Suppressor macrophage (primary cell): ENCODE data around the gene APOBEC3G.
"Not testable (repeated sequence)": the region's sequence is repeated elsewhere in the genome, so short reads cannot be mapped to it uniquely, and the experiment has no call there.

ENCODE experiments used
- DNase-seq, 4 experiments: peaks; one replicate each; pipeline ENCODE4 v3.0.0-alpha.2; 2020 to 2022

The APOBEC3G gene

GRCh38 chr22:39068033-39068785 is 8.9 kb upstream of the APOBEC3G start:
- no peak for DNase-seq

GRCh38 chr22:39070186-39070585 is 6.9 kb upstream of the APOBEC3G start:
- DNase-seq, result no peak

DNA sequence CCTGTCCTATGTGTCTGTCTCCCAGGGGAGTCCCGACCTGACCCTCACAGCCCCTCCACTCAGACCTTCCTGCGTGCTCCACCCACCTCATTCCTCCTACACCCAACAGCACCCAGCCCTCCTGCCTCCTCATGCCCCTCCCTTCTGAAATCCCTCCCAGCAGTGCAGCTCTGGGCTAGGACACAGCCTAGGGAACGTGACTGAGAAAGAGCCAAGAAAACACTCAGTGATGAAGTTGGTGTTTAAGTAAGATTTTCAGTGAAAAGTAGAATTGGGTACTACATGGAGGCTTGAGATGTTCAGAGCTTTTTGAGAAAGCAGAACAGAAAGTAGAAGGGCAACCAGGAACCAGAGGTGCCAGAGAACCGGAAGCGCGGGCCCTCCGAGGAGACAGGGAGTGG is 4.5 kb upstream of the APOBEC3G start:
- DNase-seq, result peak; percentile 11 to 35 (median 21)

- DNase-seq, result no peak
Observed at GRCh38 chr22:39073981-39074380, 3.1 kb upstream of the APOBEC3G start.

DNA sequence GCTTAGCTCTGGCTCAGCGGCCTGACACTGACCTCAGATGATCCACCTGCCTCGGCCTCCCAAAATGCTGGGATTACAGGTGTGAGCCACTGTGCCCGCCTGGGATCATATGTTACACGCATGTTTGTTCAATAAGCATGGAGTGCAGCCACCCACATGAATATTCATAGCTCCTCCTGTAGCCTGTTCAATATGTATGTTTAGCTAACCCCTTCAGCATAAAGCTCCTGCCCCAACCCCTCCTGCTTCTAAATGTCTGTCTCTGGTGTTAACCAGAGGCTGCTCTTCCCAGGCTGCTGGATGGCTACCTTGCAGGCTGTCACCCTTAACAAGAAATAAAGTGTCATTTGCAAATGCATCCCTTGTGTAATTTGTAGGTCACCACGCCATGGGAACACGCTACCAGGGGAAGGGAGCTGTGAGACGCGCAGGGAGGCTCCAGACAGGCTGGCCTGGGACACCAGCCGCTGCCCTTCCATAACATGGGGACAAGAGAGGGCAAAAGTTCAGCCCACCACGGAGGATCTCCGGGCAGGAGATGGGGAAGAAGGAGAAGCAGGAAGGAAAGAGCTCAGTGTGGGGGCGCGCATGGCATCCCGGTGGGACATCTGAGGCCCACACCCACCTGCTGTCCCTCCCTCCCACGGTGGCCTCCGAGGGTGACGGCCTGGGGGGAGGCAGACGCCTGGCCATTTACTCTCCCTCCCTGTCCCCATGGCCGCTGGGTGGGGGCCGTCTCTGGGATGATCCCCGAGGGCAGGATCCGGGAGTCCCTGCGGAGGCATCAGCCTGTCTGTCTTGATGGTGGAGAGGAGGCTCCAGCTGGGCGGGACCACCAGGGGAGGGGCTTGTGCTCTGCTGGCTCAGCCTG is 685 bp upstream of the APOBEC3G start:
- not testable (repeated sequence) for DNase-seq

- not testable (repeated sequence) for DNase-seq
Observed at GRCh38 chr22:39077912-39078311, 837 bp downstream of the APOBEC3G start.

DNA sequence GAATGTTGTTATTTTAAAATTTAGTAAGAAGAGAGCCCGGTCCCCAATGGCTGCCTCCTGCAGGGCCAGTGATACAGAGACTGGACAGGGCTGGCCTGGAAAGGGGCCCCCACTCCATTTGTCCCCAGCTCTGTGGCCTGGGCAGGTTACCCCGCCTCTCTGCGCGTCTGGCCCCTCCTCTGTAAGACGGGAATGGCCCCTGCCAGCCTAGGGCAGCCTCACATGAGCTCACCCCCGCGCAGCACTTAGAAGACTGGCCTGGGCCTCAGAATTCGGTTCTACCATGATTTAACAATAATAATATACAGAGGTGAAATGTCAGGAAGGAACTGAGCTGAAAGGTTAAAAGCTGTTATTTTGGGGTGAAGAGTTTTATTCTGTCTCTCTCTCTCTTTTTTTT is 1.3 kb downstream of the APOBEC3G start:
- no peak for DNase-seq

GRCh38 chr22:39079054-39079637 is 2.1 kb downstream of the APOBEC3G start:
- not testable (repeated sequence) for DNase-seq

DNA sequence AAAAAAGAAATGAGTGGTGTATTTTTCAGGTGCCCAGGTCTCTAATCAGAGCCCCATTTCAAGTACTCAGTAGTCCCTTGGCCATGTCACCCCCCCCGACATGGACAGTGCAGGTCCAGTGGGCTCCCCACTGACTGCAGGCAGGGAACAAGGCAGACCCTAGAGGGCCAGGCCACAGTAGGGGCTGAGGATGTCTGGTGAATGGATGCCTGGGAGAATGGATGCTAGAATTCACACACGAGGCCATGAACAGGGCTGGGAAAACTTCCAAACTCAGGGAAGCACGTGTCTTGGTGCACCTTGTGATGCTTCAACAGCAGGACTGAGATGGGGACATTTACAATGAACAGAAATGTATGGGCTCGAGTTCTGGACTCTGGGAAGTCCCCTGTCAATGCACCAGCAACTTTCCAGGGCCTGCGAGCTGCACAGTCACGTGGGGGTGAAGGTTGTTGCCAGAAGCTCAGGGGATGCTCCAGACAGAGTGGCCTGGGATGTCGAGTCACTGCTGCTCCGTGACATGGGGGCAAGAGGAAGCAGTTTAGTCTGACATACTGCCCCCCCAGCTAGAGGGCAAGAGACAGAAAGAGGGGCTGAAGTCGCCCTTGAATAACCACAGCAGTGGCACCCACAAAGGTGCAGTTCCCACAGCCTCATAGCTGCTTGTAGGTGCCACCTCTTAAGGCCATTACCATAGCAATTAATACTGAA is 3.1 kb downstream of the APOBEC3G start:
- DNase-seq, result no peak

- no peak for DNase-seq
Observed at GRCh38 chr22:39081016-39081415, 3.9 kb downstream of the APOBEC3G start.

- DNase-seq, result no peak
Observed at GRCh38 chr22:39081598-39081997, 4.5 kb downstream of the APOBEC3G start.

GRCh38 chr22:39083212-39084165 is 6.4 kb downstream of the APOBEC3G start:
- no peak for DNase-seq

GRCh38 chr22:39084666-39085065 is 7.6 kb downstream of the APOBEC3G start:
- no peak for DNase-seq

DNA sequence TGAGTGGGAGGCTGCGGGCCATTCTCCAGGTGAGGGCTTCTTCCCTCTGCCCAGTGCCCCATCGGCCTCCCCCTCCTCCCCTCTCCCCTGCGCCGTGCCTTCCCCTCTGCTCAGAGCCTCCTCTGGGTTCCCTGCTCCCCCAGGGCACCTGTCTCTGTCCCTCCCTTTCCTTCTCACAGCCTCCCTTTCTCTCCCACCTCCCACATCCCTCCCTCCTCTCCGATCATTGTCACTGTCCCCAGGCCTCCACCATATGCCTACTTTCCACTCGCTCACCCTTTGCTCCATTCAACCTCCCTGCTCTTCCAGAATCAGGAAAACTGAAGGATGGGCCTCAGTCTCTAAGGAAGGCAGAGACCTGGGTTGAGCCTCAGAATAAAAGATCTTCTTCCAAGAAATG is 10.0 kb downstream of the APOBEC3G start:
- no peak for DNase-seq

DNA sequence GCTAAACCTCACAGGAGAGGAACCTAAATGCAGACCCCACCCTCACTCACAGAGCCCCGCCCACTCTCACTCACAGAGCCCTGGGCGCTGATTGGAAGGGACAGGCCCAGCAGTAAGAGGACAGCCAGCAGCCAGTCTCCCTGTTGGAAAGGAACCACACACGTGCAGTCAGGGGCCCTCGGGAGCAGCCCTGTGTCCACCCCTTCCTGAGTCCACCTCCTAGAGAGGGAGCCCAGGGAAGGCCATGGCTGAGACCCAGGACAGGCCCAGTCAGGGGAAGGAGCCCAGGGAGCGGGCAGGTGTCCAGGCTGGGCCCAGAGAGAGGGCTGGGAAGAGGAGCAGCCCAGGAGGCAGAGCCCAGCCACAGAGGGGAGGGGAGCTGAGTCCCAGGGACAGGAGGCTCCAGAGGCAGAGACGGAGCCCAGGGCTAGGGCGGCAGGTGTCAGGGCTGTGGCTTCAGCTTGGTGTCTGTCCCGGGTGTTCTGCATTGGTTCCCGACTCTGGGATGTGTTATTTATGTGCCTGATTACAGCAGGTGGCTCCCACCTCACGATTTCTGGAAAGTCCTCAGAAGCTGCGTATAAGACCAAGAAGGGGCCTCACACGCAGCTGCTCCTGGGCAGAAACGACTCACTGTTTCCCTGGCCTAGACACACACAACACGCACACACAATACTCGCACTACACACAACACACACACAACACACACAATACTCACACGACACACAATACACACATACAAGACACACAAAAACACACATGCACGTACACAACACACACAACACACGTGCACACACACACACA is 11.0 kb downstream of the APOBEC3G start:
- no peak for DNase-seq

- DNase-seq, result no peak
Observed at GRCh38 chr22:39088685-39089032, 11.6 kb downstream of the APOBEC3G start.

DNA sequence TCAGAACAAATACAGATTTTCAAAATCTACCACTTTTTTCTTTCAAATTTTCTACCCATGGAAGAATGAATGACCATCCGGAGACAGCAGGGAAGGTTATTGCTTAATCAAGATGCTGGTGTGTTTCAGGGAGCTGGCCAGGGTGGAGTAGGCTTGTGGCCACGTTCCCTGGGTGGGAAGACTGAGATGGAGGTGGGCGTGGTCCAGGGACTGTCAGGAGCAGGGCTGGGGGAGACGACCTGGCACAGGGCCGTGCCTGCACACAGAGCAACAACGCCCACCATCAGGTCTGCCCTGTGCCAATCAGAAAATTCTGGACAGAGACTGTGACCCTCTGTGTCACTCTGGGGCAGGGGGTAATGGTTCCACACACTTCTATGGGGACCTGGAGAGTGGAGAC is 12.9 kb downstream of the APOBEC3G start:
- no peak for DNase-seq

- no peak for DNase-seq
Observed at GRCh38 chr22:39090426-39091064, 13.5 kb downstream of the APOBEC3G start.

DNA sequence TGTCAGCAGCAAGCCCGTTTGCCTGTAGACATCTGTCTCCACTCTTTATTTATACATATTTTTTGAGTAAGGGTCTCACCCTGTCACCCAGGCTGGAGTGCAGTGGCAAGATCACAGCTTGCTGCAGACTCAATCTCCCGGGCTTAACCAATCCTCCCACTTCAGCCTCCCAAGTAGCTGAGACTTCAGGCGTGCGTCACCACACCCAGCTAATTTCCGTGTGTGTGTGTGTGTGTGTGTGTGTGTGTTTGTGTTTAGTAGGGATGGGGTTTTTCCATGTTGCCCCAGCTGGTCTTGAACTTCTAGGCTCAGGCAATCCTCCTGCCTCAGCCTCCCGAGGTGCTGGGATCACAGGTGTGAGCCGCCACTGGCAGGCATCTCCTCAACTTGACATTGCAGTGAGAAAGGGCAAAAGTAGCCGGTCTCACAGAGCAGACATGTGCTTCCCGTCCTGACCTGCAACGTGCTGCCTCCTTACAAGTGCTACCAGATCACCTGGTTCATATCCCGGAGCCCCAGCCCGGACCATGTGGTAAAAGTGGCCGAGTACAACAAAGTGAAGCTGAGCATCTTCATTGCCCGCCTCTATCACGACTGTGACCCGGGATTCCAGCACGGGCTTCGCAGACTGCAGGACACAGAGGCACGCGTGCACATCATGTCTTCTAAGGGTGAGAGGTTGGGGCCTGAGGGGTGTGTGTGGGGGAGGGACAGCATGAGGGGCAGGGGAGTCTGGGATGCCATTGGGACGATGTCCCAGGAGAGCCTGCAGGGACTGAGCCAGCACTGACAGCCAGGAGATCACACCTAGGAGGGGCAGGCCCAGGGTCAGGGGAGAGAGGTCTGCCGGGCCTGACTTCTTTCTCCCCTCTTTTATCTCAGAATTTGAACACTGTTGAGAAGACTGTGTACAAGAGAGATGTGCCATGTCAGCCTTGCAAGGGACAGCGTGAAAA is 14.3 kb downstream of the APOBEC3G start:
- DNase-seq, result no peak
